ENCODE data around the gene RIN1.
A peak's percentile ranks its signal among the peaks of the same experiment; 100 is the strongest.
"Not testable (repeated sequence)": the region's sequence is repeated elsewhere in the genome, so short reads cannot be mapped to it uniquely, and the experiment has no call there.

Gene RIN1

GRCh38 chr11:66336234-66337102, at the start of gene RIN1:
Gene RIN1, minus strand, starts transcription at chr11:66336434. Its CDS starts 32 bp downstream, at chr11:66336402.
- peak; percentile 78 for DNase-seq

- DNase-seq = not testable (repeated sequence)
Measured at GRCh38 chr11:66384316-66384715, 48.1 kb upstream of the RIN1 start.

DNA sequence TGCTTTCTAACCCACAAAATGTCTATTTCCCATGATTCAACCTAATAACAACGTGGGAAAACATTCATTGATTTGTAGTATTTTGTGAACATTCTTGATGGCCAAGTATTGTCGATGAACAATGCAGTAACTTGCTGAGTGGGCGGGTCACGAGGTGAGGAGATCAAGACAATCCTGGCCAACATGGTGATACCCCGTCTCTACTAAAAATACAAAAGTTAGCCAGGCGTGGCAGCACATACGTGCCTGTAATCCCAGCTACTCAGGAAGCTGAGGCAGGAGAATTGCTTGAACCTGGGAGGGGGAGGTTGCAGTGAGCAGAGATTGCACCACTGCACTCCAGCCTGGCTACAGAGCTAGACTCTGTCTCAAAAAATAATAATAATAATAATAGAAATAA, 44.0 kb upstream of the RIN1 start:
- not testable (repeated sequence) for DNase-seq

GRCh38 chr11:66373690-66374287, 37.6 kb upstream of the RIN1 start:
- not testable (repeated sequence) for DNase-seq

DNA sequence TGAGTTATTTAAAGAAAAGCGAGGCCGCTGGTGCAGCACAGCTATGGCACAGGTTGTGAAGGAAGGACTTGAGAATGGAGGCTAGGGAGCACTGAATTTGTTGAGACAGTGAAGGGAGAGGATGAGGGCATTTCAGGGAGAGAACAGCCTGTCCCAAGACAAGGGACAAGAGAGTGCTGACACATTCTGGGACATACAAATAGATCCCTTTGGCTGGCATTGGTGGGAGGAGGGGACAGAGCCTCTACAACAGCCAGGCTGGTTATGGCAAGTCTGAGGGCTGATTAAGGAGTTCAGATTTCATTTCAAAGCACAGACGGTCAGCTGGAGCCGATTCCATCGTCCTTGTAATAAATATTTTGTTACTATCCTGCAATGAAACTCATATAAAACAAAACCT, 37.0 kb upstream of the RIN1 start:
- no peak for DNase-seq

DNA sequence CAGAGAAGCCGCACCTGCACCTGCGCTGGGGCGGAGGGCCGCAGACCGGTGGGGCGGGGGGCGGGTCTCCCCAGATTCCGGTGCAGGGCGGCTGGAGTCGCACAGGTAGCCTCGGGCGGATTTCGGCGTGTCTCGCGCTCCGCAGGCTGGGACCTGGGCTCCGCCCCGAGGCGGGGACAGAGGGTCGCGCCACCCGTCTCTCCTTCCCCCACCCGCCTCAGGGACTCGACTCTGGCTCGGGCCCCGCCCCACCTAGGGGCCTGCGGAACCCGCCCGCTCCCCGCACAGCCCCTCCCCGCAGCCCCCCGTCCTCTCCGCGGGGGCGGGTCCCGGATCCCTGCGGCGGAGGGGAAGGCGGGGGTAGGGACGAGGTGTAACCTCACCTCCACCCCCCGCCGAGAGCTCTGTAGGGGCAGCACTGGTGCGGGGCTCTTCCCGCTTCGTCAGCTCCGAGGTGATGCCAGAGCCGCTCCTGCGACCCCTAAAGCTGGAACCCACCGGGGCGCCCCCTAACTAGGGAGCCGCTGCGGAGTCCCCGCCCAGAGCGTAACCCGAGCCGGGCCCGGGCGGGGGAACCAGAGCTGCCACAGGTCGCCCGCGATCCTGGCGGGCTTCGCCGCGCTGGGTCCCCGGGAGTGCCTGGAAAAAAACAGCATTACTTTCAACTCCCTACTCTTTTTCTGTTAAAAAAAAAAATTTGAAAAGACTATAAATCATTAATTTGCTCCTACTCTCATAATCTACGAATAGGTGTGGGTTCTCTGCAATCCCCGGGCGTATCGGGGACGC, 35.6 kb upstream of the RIN1 start, which contains the start of gene SLC29A2:
TSS of gene SLC29A2 (minus strand) at position 134 of the 789 bp plus-strand sequence. CDS start 169 bp downstream, outside the sequence.
- peak; percentile 59 for DNase-seq

- no peak for DNase-seq
Measured at GRCh38 chr11:66369073-66369894, 33.0 kb upstream of the RIN1 start.

- no peak for DNase-seq
Measured at GRCh38 chr11:66368484-66368883, 32.2 kb upstream of the RIN1 start.

DNA sequence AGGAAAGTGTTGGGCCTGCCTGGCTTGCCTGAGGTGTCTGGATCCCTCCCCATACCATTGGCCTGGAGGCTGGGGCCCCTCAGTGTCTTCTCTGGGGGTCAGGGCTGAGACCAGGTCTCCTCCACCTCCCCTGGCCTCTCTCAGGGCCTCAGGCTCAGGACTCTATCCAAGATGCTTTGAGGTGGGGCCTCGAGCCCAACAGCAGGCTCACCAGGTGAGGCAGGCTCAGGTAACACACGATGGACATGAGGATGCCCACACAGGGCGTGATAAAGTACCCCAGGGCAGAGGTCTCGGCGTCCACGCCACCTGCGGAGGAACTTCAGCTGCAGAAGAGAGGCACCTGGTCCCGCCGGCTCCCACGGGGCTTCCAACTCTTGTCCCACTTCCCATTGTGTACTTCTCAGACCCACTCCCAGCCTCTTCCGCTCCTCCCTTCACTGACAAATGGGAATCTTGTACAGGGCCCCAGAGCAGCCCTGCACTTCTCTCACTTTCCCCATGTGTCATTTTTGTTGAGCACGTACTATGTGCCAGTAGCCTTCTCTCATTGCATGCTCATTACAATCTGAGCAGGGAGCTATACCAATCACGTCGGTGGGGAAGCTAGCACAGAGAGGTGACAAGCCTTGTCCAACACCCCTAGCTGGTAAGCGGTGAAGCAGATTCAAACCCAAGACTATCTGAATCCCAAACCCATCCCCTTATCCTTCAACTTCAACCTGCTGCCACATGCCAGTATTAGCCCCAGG, 31.5 kb upstream of the RIN1 start:
- no peak for DNase-seq

- no peak for DNase-seq
Measured at GRCh38 chr11:66366844-66367477, 30.7 kb upstream of the RIN1 start.

GRCh38 chr11:66365711-66366619, 29.7 kb upstream of the RIN1 start:
- no peak for DNase-seq

- no peak for DNase-seq
Measured at GRCh38 chr11:66365166-66365565, 28.9 kb upstream of the RIN1 start.

DNA sequence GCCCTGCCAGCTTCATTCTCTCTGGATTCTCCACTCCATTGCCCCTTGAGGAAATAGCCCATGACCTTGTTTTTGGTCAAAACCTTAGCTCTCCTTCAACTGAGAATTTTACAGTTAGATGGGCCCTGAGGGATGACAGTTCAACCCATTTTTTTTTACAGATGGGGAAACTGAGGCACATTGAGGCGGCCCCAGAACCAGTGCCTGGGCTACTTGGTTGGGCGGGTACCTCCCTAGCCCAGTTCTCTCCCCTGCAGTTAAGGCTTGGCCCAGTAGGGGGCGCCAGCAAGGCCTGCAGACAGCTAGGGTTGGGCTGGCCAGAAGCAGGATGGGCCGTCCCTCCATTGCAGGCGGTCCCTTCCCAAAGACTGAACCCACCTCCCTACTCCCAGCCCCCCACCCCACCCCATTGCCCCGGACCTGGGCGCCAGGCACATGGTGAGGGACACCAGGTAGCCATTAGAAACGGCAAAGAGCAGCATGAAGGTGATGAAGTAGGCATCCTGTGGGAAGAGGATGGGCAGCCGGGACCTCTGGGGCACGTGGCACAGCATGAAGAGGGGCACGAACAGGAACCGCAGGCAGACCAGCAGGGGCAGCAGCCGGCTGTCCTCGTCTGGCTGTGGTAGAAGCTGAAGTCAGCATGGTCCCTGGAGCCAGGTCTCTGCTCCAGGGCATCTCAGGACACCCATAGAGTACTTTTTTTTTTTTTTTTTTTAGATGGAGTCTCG, 27.7 kb upstream of the RIN1 start:
- DNase-seq = peak; percentile 85

GRCh38 chr11:66363187-66363601, 27.0 kb upstream of the RIN1 start:
- DNase-seq = no peak

DNA sequence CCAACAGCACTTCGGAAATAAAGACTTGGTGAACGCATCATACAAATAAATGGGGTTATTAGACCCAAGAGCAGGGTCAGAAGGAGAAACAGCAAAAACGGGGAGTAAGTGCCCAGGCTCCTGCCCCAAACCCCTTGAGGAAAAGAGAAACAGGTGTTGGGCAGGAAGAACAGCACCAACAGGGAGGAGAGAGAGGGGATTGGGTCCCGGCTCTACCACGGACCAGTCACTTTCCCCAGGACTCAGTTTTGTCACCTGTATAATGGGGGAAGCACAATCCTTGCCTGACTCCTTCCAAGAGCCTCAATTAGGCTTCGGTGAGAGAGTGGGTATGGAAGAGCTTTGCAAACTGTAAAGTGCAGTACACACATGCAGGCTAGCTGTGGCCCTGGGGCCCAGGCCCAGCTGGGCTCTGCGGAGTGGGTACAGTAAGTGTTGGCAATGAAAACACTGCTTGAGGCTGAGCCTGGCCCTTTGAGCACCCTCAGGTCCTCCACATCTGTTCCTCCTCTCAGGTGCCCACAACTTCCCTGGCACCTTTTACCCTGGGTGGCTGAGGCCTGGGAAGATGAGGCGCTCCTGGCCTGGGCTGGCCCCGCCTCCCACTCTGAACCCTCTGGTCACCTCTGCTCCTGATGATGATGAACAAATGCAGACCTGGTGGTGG, 26.4 kb upstream of the RIN1 start:
- DNase-seq = no peak

DNA sequence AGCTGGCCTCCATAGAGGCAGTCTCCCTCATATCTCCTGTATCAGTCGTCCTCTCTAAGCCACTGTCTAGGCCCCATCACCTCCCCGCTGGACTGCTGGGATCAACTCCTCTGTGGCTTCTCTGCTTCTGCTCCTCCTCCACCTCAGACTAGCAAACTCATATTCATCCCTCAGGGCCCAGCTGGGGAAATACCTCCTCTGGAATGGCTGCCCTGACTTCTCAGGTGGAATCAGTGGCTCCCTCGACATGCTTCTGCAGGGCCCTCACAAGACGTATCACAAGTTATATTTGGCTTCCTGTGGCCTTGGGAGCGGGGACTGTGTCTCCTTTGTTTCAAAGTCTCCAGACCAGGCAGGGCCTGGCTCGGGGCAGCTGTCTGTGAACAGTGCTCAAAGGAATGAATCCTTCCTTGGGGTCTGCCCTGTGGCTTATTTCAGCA, 25.3 kb upstream of the RIN1 start:
- no peak for DNase-seq

DNA sequence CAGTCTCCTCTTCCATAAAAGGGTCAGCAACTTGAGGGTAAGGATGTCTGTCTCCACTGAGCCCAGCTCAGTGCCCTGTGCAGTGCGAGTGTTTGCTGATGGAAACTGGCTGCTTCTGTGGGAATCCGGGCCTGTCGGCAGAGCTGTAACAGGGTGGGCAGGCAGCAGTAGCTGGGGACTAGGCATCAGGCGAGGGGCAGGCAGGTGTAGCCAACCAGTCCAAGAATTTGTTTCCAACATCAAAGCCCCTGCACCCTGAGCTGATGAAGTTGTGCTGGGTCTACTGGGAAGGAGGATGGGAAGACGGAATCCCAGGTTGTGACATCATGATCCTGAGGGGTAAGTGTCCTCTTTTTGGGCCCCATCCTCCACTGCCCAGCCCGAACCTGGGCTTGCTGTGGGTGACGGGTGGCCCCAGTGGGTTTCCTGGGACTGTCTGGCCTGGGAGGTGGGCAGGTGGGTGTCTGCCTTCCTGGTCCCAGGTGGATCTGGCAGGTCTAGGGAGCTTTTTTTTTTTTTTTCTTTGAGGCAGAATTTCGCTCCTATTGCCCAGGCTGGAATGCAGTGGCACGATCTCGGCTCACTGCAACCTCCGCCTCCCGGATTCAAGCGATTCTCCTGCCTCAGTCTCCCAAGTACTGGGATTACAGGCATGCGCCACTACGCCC, 24.3 kb upstream of the RIN1 start:
- DNase-seq = no peak

DNA sequence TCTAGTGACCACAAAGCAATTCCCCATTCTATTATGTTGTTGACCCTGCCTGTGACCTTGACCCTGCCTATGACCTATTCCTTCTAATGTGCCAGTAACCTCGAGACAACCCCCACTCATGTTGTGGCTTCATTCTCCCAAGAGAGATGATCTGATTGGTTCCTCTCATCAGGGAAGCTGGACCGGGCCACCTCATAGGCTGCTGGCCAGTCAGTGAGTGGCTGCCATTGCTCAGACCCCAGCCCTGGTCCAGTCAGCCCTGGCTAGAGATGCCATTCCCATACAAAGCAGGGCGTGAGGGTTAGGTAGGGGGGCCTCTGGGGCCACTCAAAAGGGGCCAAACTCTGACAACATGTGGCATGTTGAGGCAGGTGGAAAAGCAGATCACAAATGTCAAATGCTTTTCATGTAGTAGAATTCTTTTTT, 23.4 kb upstream of the RIN1 start:
- DNase-seq = no peak

Data from activated CD4-positive, CD25-positive, alpha-beta regulatory T cell treated with anti-CD3 and anti-CD28 coated beads, Interleukin-2, amount 50 U/mL, for 72 hours (primary cell).